Measurements from ENCODE around the gene ANKRD23.
A peak's percentile ranks its signal among the peaks of the same experiment; 100 is the strongest.

The ANKRD23 gene

GRCh38 chr2:96877042-96877451 is 33.2 kb upstream of the ANKRD23 start:
- DNase-seq: no peak

GRCh38 chr2:96876269-96877041 is 32.6 kb upstream of the ANKRD23 start:
- DNase-seq: no peak

GRCh38 chr2:96875498-96876268 is 31.9 kb upstream of the ANKRD23 start:
- no peak for DNase-seq

GRCh38 chr2:96874198-96874831 is 30.5 kb upstream of the ANKRD23 start:
- DNase-seq: no peak

- DNase-seq: peak; percentile 36
Measured at GRCh38 chr2:96873651-96874096, 29.9 kb upstream of the ANKRD23 start.

- DNase-seq: peak; percentile 28
Measured at GRCh38 chr2:96872591-96873349, 28.9 kb upstream of the ANKRD23 start.

GRCh38 chr2:96870626-96871255 is 26.9 kb upstream of the ANKRD23 start:
- no peak for DNase-seq

GRCh38 chr2:96869822-96870625 is 26.2 kb upstream of the ANKRD23 start, which contains the start of gene SEMA4C:
TSS of gene SEMA4C (minus strand) at chr2:96870080. CDS start at chr2:96867886, 2,194 bp downstream.
- peak; percentile 82 for DNase-seq

- peak; percentile 94 for DNase-seq
Measured at GRCh38 chr2:96869281-96869821, 25.5 kb upstream of the ANKRD23 start.

- DNase-seq: peak; percentile 94
Measured at GRCh38 chr2:96868555-96869280, 24.9 kb upstream of the ANKRD23 start.

GRCh38 chr2:96867756-96868554 is 24.1 kb upstream of the ANKRD23 start:
- peak; percentile 72 for DNase-seq

- DNase-seq: no peak
Measured at GRCh38 chr2:96866986-96867755, 23.4 kb upstream of the ANKRD23 start.

- DNase-seq: no peak
Measured at GRCh38 chr2:96866586-96866985, 22.8 kb upstream of the ANKRD23 start.

GRCh38 chr2:96866149-96866548 is 22.3 kb upstream of the ANKRD23 start:
- no peak for DNase-seq

- no peak for DNase-seq
Measured at GRCh38 chr2:96865654-96866053, 21.8 kb upstream of the ANKRD23 start.

GRCh38 chr2:96864343-96865091 is 20.7 kb upstream of the ANKRD23 start:
- DNase-seq: peak; percentile 26

GRCh38 chr2:96863575-96864342 is 19.9 kb upstream of the ANKRD23 start:
- DNase-seq: peak; percentile 21

All from left hindlimb (tissue), 1 donor.